HG02938 (cell line): Measurements from ENCODE around the gene PRPF6.

Source experiments
- ATAC-seq: cut with Tn5 transposase; IDR thresholded peaks from one replicate; pipeline ENCODE4 v1.9.1; 2021; ENCODE audit warnings: mild to moderate bottlenecking, moderate library complexity; ENCODE audit not compliant: unreplicated experiment

PRPF6 gene

GRCh38 chr20:63945031-63945658 is 35.8 kb upstream of the PRPF6 start:
- no peak for ATAC-seq

DNA sequence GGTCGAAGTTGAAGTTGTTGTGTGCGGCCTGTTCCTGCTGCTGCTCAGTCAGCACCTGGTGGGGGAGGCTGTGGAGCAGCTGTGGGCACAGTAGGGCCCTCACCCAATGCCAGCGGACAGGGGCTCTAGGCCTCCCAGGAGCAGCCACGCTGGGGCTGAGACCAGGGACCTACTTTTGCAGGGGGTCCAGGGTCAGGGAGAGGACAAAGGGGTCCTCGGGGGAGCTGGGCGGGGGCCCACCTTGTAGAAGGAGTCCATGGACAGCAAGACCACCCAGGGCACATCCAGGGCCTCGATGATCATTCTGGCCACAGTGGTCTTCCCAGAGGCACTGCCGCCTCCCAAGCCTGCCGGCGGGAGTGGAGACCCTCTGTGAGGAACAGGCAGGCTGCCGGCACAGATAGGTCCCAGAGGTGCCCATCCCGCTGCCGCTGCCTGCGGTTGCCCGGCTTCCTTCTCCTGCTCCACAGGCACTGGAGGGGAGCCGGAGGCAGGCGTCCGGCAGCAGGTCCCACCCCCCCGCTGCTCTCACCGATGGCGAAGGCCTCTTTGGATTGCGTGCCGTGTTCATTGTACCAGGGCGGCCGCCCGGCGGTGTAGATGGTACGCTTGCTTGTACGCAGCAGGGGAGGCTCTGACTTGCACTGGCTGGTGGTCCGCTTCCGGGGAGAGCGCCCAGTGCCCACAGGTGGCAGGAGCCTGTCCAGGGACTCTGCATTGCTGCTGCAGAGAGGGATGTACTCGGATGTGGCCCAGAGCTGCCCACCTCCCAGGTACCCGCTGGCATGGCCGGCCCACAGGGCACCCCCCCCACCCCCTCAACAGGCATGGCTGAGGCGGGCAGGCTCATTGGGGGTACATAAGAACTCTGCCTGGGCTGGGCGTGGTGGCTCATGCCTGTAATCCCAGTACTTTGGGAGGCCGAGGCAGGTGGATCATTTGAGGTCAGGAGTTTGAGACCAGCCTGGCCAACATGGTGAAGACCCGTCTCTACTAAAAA is 34.7 kb upstream of the PRPF6 start:
- no peak for ATAC-seq

GRCh38 chr20:63946986-63947637 is 33.8 kb upstream of the PRPF6 start:
- no peak for ATAC-seq

DNA sequence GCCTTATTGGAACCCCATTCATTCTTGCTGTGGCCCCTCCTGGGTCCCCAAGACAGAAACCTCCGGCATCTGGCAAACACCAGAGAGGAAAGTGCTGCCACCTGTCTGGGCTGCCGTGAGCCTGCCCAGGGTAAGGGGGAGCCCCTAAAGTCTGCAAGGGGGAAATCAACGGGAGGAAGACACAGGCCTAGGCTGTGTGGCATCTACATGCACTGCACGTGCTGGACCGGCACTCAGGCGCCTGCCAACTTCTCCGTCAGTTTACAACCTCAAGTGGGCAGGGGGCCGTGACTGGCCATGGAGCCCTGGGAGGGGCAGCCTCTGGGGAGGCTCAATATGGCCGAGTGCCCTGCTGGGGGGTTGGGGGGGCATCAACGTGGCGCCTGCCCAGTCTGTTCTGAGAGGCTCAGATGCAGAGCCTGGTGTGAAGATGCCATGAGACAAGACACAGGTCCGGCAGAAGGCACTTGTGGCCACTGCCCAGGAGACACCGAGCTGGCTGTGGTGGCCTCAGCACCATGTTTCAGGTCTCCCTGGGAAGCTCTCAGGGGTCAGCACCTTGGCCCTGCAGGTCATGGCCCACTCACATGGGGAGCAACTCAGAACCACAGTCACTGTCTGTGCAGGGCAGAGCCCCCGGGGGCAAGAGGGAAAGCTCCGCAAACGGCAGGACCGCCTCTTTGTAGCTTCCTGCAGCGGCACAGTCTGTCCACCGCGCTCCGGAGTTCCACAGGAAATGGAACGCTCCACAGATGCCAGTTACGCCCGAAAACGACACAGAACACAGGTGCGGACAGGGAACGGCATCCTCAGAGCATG is 33.1 kb upstream of the PRPF6 start:
- no peak for ATAC-seq

GRCh38 chr20:63950701-63951397 is 30.1 kb upstream of the PRPF6 start:
- no peak for ATAC-seq

- ATAC-seq: no peak
Measured at GRCh38 chr20:63951398-63952209, 29.3 kb upstream of the PRPF6 start.

DNA sequence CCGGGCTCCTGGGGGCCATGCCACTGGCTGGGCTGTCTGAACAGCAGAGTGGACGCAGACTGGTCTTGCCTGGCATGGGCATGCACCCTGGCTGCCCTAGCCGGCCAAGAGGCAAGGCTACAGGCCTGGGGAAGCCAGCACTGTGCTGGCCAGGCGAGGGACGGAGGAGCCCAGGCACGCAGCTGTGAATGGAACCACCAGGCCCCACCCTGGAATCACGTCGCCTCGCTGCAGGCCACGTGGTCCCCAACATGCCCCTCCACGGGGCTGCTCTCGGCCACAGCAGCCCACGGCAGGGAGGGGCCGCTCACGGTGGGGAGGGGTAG is 28.8 kb upstream of the PRPF6 start:
- no peak for ATAC-seq

GRCh38 chr20:63952769-63953168 is 28.2 kb upstream of the PRPF6 start:
- no peak for ATAC-seq

DNA sequence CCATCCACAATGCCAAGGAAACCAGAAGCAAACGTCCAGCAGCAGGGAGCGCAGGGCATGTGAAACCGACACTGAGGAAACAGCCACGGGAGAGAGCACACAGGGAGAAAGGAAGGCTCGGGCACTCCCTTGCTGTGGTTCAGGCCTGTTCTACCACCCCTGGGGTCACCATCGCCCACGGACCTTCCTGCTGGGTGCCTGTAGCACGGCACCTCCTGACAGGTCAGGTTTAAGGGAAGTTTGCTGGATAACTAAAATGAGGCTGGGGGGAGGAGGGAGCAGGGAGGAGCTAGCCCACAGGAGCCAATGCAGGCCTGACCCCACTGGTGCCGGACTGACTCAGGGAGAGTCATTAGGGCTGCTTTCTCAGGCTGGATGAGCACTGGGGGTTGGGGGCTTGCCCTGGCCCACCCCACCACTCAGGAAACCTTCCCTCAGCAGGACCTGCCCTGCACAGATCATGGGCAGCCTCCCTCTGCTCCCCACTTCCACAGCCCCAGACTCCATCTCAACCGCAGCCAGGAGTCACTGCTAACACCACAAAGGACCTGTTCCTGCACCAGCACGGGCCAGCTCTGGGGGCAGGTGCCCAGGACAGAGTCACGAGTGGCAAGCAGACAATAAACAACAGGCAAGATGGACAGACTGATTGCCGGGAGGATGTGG is 27.0 kb upstream of the PRPF6 start:
- ATAC-seq: no peak

DNA sequence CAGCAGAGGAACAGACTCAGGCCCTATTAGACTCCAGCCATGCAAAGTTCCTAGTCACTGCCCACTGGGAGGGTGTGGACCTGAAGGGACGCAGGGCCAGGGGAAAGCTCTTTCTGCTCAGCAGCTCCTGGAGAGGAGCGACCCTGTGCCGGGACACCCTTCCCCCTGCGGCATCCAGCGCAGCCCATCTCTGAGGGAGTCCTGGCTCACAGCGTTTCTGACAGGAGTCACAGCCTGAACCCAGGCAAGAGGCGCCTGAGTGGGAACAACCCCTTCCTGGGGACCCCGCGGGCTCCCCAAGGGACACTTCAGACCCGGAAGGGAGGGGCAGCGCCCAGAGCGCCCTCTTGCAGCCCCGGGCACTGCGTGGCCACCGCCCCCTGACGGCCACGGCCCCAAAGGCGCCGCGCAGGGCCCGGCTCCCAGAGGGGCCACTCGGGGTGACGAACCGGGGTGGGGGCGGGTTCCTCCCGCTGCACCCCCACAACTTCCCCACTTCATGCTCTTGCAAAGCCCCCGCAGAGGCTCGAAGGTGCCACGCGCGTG is 25.6 kb upstream of the PRPF6 start:
- ATAC-seq: peak; percentile 15

- peak; percentile 71 for ATAC-seq
Measured at GRCh38 chr20:63955827-63956663, 24.9 kb upstream of the PRPF6 start, which contains the start of gene UCKL1. TSS of gene UCKL1 (minus strand) at chr20:63956416. CDS start at chr20:63956372, 44 bp downstream.

GRCh38 chr20:63956664-63957003 is 24.3 kb upstream of the PRPF6 start:
- peak; percentile 5 for ATAC-seq

DNA sequence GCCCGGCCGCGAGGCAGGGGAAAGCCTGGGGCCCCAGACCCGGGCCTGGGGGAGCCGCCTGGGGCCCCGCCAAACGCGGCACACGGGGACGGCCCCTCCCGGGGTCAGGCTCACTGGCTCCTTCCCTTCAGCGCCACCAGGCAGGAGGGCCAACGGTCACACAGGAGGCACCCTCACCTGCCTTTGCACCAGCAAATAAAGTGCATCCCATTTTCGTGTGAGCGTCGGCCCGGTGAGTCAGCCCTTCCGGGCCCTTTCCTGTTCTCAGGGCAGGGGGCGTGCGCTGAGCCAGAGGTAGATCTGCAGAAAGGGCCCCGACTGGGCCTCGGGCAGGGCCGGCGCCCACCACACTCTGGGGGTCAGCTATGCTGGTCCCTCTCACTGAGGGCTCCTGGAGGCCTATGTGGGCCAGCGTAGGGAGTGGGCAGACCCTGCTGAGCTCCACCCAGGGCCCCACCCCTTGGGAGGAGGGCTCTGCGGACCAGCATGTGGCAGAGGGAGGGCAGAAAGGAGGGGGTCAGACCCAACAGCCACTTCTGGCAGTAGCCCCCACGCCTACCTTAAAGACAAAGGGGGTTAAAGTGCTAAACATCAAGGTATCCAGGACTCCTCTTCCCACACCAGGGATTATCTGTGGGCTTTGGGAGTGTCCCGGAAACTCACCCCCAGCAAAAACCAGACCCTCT is 23.8 kb upstream of the PRPF6 start:
- no peak for ATAC-seq

DNA sequence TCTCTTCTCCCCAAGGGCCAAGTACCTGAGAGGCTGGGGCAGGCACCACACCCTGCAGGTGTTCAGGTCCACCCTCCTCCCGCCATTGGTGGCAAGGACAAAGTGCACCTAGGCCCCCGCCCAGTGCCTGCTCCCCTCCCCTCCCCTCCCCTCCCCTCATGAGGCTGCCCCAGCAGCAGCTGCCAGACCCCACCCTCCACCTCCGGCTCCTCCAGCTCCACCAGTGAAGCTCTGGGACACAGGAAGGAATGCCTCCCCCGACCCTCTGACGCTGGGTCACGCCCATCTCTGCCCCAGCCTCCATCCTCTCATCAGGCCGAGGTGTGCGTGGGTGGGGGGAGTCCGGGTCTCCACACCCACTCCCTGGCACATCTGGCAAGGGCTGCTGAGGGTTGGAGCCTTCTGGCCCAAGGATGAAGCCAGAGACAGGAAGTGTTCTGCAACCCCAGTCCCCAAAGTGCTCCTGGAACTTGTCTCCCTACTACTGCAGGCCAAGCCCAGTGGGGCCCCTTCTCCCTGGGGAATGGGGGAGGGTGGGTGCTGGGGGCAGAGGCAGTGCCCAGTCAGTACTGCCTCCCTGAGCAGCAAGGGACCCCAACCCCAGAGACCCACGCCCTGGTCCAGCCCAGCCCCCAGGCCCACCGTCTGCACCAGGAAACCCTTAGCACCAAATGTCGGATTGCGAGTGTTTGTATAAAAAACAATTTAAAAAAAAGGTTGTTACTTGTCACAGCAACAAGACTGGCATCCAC is 23.1 kb upstream of the PRPF6 start:
- ATAC-seq: no peak

GRCh38 chr20:63958471-63958870 is 22.5 kb upstream of the PRPF6 start:
- ATAC-seq: no peak

- no peak for ATAC-seq
Measured at GRCh38 chr20:63958964-63959698, 21.8 kb upstream of the PRPF6 start.
